ENCODE data around the gene HNRNPA2B1.

The HNRNPA2B1 gene

DNA sequence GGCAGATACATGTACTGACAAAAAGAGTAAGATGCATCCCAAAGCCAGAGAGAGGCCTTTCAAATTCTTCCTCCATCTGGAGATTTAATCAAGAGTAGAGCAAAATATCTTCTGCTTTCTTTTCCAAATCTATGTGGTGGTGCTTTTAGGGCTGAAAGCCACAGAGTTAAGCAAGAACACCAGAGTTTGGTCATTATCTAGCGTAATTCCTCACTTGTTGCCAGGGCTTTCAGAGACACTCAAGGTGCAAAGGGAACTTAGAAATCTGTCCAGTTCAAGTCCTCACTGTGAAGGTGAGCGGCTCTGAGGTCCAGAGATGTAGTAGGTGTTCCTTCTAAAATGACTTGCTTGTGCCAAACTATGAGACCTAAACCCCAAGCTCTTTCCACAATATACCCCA, 59.5 kb downstream of the HNRNPA2B1 start:
- peaks cover 4% of the 10 kb centered on the region for H3K27me3 ChIP-seq (ENCODE audit: control insufficient read depth, insufficient read depth, low read length)
- H3K9me3 ChIP-seq (ENCODE audit: control insufficient read depth, low read length), result no peaks in the 10 kb centered on the region
- H3K4me3 ChIP-seq (ENCODE audit: low read length), result no peak overlapping the region
- no peak overlapping the region for H3K9ac ChIP-seq (ENCODE audit: low read length)
- no peaks in the 10 kb centered on the region for H3K36me3 ChIP-seq (ENCODE audit: control insufficient read depth, insufficient read depth, low read length)
- H3K4me1 ChIP-seq (ENCODE audit: control insufficient read depth, insufficient read depth, low read length), result peaks cover 5% of the 10 kb centered on the region

DNA sequence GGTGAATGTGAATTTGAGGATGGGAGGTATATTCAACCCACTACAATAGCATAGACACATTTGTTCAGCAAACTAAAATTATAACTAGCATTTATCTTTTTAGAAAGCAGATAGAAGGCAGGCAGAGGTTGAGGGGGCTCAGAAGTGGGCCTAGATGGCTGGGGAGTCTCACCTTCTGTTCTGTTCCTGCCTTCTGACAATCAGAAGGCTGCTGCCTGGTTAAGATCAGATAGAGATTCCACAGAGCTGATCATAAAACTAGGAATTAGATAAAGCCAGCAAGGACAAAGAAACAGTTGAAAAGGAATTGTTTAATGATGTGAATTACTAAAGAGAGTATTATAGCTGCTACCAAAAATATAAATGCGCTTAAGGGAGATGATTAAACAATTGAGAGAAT, 60.2 kb downstream of the HNRNPA2B1 start:
- Histone ChIP-seq H3K9me3 (ENCODE audit: control insufficient read depth, low read length) (no peaks in the 10 kb centered on the region), H3K27me3 (ENCODE audit: control insufficient read depth, insufficient read depth, low read length) (no peaks in the 10 kb centered on the region), H3K4me3 (ENCODE audit: low read length) (no peak overlapping the region), H3K36me3 (ENCODE audit: control insufficient read depth, insufficient read depth, low read length) (no peaks in the 10 kb centered on the region), H3K9ac (ENCODE audit: low read length) (no peak overlapping the region), H3K4me1 (ENCODE audit: control insufficient read depth, insufficient read depth, low read length) (peaks cover 5% of the 10 kb centered on the region)
